Astrocyte (in vitro differentiated cells and primary cell): ENCODE measurements around the gene CCNA1.

ENCODE experiments used
- CTCF ChIP-seq: IDR thresholded peaks from 2 replicates; pipeline ENCODE4 v1.5.1; 2011; ENCODE audit warnings: low read depth, mild to moderate bottlenecking, inconsistent platforms, low read length, moderate library complexity; ENCODE audit not compliant: insufficient read depth
- EZH2 ChIP-seq: IDR thresholded peaks from 2 replicates; pipeline ENCODE4 v1.6.1; 2012; ENCODE audit warnings: mild to moderate bottlenecking, low read length, inconsistent platforms; ENCODE audit not compliant: insufficient read depth

- no peak for TF ChIP-seq CTCF
- TF ChIP-seq EZH2 = no peak
These were observed 1.8 kb upstream of the CCNA1 start for GRCh38 chr13:36430247-36431203.
